NCI-H526 treated with DMSO at 0.1 percent for 48 hours (cell line): ENCODE data around the gene PIK3CD.
"Not testable (repeated sequence)": the region's sequence is repeated elsewhere in the genome, so short reads cannot be mapped to it uniquely, and the experiment has no call there.

ENCODE experiments used
- DNase-seq: peaks from one replicate; lab custom pipeline; 2025; lab: John Stamatoyannopoulos, UW

Gene PIK3CD

GRCh38 chr1:9654834-9655723 is 3.5 kb downstream of the PIK3CD start:
- no peak for DNase-seq

- DNase-seq = no peak
Observed at GRCh38 chr1:9655836-9656235, 4.3 kb downstream of the PIK3CD start.

DNA sequence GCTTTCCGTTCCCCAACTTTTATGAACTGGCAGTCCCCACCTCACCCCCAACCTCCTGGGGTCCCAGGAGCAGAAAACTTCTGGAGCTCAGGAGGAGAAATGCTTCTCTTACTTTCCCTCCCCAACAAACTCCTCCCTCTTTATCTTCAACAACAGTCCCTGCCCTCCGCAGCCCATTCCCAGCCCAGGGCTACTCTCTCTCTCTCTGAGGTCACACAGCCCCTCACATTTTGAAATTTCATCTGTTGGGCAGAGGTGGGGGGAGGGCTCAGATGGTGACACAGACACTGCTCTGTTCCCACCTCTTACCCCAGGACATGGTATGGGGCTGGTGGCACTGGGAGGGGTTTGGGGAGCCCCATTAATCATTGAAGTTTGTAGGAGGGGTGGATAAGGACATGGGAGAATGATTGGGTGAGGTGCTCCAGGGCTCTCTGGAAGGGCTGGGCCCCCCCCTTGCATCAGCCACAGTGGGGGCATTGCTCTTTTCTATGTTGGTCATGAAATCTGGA is 6.0 kb downstream of the PIK3CD start:
- DNase-seq = no peak

GRCh38 chr1:9658199-9658598 is 6.7 kb downstream of the PIK3CD start:
- DNase-seq = no peak

DNA sequence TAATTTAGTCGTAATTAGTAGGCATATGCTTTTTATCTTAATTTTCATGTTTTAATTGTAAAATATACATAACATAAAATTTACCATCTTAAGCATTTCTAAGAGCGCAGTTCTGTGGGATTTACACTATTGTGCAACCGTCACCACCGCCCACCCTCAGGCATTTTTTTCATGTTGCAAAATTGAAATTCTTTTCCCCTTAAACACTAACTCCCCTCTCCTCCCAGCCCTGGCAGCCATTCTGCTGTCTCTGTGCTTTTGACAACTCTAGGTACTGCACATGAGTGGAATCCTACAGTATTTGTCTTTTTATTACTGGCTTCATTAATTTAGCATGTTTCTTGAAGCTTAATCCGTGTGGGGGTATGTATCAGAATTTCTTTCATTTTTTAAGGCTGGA is 7.8 kb downstream of the PIK3CD start:
- no peak for DNase-seq

- no peak for DNase-seq
Observed at GRCh38 chr1:9663257-9663656, 11.7 kb downstream of the PIK3CD start.

DNA sequence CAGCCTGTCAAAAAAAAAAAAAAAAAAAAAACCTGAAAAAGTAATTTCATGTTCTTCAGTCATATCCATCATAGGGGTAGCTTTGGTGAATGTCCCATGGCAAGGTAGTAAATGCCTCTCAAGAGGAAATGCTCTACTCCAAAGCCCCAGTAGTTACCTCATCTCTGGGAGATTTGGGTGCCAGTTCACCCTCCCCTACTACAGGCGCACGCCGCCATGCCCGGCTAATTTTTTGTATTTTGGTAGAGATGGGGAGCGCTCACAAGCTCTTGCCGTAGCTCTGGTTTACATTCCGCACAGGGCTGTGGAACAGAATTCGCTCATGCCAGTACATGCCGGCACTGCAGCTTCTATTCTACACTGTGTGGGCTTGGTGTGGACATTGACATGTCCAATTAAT is 13.7 kb downstream of the PIK3CD start:
- no peak for DNase-seq

- DNase-seq = no peak
Observed at GRCh38 chr1:9668080-9668479, 16.5 kb downstream of the PIK3CD start.

- DNase-seq = no peak
Observed at GRCh38 chr1:9670085-9670484, 18.6 kb downstream of the PIK3CD start.

GRCh38 chr1:9671377-9672140 is 20.0 kb downstream of the PIK3CD start:
- no peak for DNase-seq

- no peak for DNase-seq
Observed at GRCh38 chr1:9672444-9672843, 20.9 kb downstream of the PIK3CD start.

GRCh38 chr1:9675393-9675792 is 23.9 kb downstream of the PIK3CD start:
- no peak for DNase-seq

GRCh38 chr1:9676128-9676527 is 24.6 kb downstream of the PIK3CD start:
- not testable (repeated sequence) for DNase-seq

GRCh38 chr1:9676815-9677393 is 25.4 kb downstream of the PIK3CD start:
- no peak for DNase-seq

- DNase-seq = no peak
Observed at GRCh38 chr1:9680091-9680490, 28.6 kb downstream of the PIK3CD start.

GRCh38 chr1:9680828-9681227 is 29.3 kb downstream of the PIK3CD start:
- no peak for DNase-seq

DNA sequence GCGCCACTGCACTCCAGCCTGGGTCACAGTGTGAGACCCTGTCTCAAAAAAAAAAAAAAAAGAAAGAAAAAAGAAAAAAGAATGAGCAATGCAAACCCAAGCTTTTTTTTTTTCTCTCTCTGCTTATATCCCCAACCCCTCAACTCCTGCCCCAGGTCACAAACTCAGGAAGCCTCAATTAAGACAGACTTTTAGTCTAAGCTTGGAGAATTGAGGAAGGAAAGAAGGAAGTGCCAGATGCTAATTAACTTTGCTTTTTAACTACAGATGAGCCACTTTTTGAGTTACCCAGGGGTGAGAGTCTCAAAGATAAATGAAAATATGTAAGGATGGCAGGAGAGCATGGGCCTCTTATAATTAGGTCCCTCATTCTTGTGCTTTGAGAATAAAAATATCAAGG is 33.3 kb downstream of the PIK3CD start:
- DNase-seq = no peak

DNA sequence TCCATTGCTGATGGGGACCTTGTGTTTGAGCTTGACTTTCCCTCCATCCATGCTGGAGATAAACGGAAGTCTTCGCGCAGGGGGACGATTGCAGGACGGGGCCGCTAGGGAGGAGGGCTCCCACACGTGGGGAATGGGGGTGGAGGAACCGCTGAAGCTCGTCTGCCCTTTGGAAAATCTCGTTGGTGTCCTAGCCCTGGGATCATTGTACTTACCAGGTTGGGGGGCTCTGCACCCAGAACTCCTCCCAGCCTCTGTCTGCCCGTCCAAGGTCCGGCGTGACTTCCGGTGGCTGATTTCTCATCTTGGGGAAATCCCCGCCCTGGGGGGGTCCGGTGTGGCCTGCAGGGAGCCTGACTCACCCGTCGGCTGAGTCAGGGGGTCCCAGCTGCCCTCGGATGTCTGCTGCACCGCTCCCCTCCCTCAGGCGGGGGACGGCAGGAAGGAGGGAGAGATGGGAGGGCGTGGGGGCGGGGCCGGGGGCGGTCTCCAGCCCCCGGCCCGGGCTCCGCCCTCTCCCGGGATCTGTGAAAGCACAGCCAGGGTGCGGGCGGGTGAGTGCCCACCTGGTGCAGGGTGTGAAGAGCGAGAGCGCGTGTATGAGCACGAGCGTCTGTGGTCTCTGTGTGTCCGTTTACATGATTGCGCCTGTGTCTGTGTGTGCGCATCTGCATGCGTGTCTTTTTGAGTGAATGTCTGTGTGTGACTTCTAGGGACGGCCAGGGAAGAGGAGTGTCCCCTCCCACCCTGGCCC is 35.8 kb downstream of the PIK3CD start:
- no peak for DNase-seq

- no peak for DNase-seq
Observed at GRCh38 chr1:9687874-9688582, 36.5 kb downstream of the PIK3CD start.

GRCh38 chr1:9688599-9688998 is 37.1 kb downstream of the PIK3CD start:
- no peak for DNase-seq

- DNase-seq = no peak
Observed at GRCh38 chr1:9689011-9689706, 37.6 kb downstream of the PIK3CD start.
